Dendritic cell treated with granulocyte-macrophage colony-stimulating factor and Interleukin-4, amounts not matched to agents 40 ng/mL and 50 ng/mL, for 4 days (primary cell): ENCODE data around the gene THRSP.
A peak's percentile ranks its signal among the peaks of the same experiment; 100 is the strongest.
"Not testable (repeated sequence)": the region's sequence is repeated elsewhere in the genome, so short reads cannot be mapped to it uniquely, and the experiment has no call there.

ENCODE experiments used
- H3K27ac Mint-ChIP-seq: one replicate; pipeline ENCODE4 v1.8.0; 2022; ENCODE audit warnings: mild to moderate bottlenecking, mixed read lengths
- H3K27me3 Mint-ChIP-seq: one replicate; pipeline ENCODE4 v1.8.0; 2022; ENCODE audit warnings: mild to moderate bottlenecking, mixed read lengths
- H3K36me3 Mint-ChIP-seq: one replicate; pipeline ENCODE4 v1.8.0; 2022; ENCODE audit warnings: low read depth, mixed read lengths
- H3K4me1 Mint-ChIP-seq: one replicate; pipeline ENCODE4 v1.8.0; 2022; ENCODE audit warnings: low read depth, mixed read lengths
- H3K4me3 Mint-ChIP-seq: one replicate; pipeline ENCODE4 v1.8.0; 2022; ENCODE audit warnings: mild to moderate bottlenecking, moderate library complexity, mixed read lengths
- H3K9me3 Mint-ChIP-seq: one replicate; pipeline ENCODE4 v1.8.0; 2022; ENCODE audit warnings: mixed read lengths
- intact Hi-C: fragments of 100-400 bp; cut with micrococcal nuclease; formaldehyde crosslinking; loops from one replicate; pipeline ENCODE4 v1.15.0; 2022

The THRSP gene

DNA sequence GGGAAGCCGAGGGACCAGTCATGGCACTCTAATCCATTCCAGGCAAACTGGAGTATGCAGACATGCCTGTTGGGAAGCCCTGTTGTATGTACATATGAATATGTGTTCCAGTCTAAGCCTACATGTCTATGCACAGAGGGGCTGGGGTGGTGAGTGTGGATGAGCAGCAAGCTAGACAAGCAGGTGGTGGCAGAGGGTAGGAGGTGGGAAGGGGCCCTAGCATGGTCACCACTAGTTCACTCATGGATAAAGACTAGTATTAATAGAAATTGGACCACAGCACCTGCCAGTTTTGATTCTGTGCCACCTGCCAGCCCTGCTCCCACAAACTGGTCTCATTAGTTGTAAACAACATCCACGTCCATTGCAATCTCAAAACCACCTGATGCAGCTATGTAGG is 1.5 kb downstream of the THRSP start:
- Mint-ChIP-seq H3K4me3 (no peak overlapping the region), H3K4me1 (peaks cover 8% of the 10 kb centered on the region), H3K9me3 (no peaks in the 10 kb centered on the region), H3K36me3 (peaks cover 33% of the 10 kb centered on the region), H3K27ac (no peak overlapping the region), H3K27me3 (no peaks in the 10 kb centered on the region)
- intact Hi-C loops, result no loop called here

GRCh38 chr11:78066471-78066870 is 2.8 kb downstream of the THRSP start:
- Mint-ChIP-seq H3K9me3 (no peaks in the 10 kb centered on the region), H3K27me3 (no peaks in the 10 kb centered on the region), H3K4me1 (peaks cover 8% of the 10 kb centered on the region), H3K36me3 (peaks cover 46% of the 10 kb centered on the region), H3K27ac (no peak overlapping the region), H3K4me3 (no peak overlapping the region)
- intact Hi-C loops, result no loop called here

DNA sequence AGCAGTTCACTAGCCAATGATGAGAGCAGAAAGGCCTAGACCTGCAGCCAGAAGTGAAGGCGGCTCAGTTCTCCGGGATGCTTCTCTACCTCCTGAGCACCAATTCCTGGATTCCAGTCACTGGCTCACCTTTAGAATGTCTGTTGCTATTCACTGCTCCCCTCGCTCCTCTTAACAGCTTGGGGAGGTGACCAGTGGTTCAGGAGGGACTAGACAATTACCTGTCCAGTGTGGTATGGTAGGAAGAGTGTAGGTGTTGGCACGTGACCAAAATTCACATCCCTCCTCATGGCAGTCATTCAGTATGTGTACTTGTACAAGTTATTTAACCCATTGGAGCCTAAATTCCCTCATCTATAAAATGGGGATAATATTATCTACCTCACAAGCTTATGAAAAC is 4.0 kb downstream of the THRSP start:
- Mint-ChIP-seq H3K27ac (no peak overlapping the region), H3K4me3 (no peak overlapping the region), H3K36me3 (peaks cover 58% of the 10 kb centered on the region), H3K9me3 (no peaks in the 10 kb centered on the region), H3K27me3 (no peaks in the 10 kb centered on the region), H3K4me1 (peaks cover 14% of the 10 kb centered on the region)
- intact Hi-C loops, result no loop called here

DNA sequence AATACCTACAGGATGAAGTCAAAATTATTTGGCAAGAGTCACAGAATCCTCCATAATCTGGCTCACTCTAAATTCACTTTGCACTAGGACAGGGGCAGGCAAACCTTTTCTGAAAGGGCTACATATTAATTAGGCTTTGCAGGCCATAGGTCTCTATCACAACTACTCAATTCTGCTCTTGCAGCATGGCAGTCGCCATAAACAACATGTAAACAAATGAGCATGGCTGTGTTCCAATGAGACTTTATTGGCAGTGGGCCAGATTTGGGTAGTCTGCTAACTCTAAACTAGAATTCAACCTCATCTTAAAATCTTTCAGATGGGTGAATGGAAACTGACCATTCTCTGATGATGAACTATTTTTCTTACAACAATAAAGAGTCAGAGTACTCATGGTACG is 5.8 kb downstream of the THRSP start:
- Mint-ChIP-seq H3K36me3 (peaks cover 73% of the 10 kb centered on the region), H3K4me1 (peaks cover 22% of the 10 kb centered on the region), H3K4me3 (no peak overlapping the region), H3K9me3 (no peaks in the 10 kb centered on the region), H3K27me3 (no peaks in the 10 kb centered on the region), H3K27ac (no peak overlapping the region)
- intact Hi-C loops, result no loop called here

- Mint-ChIP-seq H3K36me3 (peaks cover 80% of the 10 kb centered on the region), H3K27me3 (no peaks in the 10 kb centered on the region), H3K9me3 (no peaks in the 10 kb centered on the region), H3K4me3 (no peak overlapping the region), H3K4me1 (peaks cover 29% of the 10 kb centered on the region), H3K27ac (no peak overlapping the region)
- intact Hi-C loops, result no loop called here
Observed at GRCh38 chr11:78070621-78071020, 7.0 kb downstream of the THRSP start.

DNA sequence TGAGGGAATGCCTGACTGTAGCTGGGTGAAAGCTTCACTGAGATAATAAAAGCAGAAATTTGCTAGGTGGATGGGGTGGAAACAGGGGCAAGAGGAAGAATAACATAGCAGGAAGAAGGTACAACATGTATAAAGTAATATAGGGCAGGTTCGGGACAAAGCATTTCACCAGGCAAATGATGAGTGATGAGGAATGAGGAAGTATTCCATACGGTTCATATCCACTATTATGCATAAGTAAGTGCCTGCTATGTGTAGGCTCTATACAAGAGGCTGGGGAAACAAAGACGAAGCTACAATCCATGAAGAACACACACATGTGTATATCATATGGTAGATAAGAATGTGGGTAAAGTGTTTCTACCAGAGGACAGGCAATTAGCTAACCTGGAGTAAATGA is 8.1 kb downstream of the THRSP start:
- Mint-ChIP-seq H3K9me3 (no peaks in the 10 kb centered on the region), H3K4me3 (no peak overlapping the region), H3K27ac (no peak overlapping the region), H3K27me3 (no peaks in the 10 kb centered on the region), H3K36me3 (peaks cover 88% of the 10 kb centered on the region), H3K4me1 (peaks cover 38% of the 10 kb centered on the region)
- intact Hi-C loops, result no loop called here

DNA sequence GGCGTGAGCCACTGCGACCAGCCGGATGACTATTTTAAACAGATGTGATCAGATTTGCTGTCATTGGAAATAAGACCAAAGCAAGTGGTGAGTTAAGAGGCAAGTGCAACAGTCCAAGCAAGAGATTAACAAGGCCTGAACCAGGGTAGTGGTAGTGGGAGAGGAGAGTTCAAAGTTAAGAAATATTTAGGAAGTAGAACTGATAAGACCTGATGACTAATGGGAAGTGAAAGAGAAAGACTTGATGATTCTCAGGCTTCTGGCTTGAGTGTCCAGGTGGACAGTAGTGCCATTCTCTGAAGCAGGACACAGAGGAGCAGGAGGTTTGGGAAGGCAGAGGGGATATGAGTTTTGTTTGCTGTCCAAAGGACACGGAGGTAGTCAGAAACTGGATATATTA is 8.8 kb downstream of the THRSP start:
- Mint-ChIP-seq H3K4me1 (peaks cover 37% of the 10 kb centered on the region), H3K4me3 (no peak overlapping the region), H3K27ac (no peak overlapping the region), H3K9me3 (no peaks in the 10 kb centered on the region), H3K36me3 (peaks cover 86% of the 10 kb centered on the region), H3K27me3 (no peaks in the 10 kb centered on the region)
- intact Hi-C loops, result no loop called here

DNA sequence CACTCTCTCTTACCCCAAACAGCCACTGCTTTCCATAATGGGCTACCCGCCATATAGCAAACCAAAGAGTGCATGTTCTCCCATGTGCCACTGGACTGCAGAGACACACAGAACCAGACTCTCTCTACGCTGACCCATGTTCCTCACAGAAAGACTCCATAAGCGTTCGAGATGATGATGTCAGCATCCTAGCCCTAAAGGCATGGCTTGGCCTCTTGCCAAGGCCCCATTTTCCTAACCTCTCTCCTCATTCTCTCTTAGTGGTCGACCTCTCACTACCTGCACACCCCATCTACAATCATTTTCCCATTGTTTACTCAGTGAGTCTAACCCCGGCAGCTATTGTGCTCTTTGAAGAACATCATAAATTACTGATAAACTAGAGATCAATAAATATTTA is 11.1 kb downstream of the THRSP start:
- H3K27me3 Mint-ChIP-seq, result no peaks in the 10 kb centered on the region
- H3K27ac Mint-ChIP-seq, result no peak overlapping the region
- no peak overlapping the region for H3K4me3 Mint-ChIP-seq
- intact Hi-C loops, result no loop called here
- no peaks in the 10 kb centered on the region for H3K9me3 Mint-ChIP-seq
- H3K4me1 Mint-ChIP-seq, result peaks cover 44% of the 10 kb centered on the region
- H3K36me3 Mint-ChIP-seq, result peaks cover 80% of the 10 kb centered on the region

GRCh38 chr11:78076733-78077403 is 13.2 kb downstream of the THRSP start:
- no peak overlapping the region for H3K27ac Mint-ChIP-seq
- peaks cover 59% of the 10 kb centered on the region for H3K36me3 Mint-ChIP-seq
- no peak overlapping the region for H3K4me3 Mint-ChIP-seq
- no peaks in the 10 kb centered on the region for H3K9me3 Mint-ChIP-seq
- peaks cover 52% of the 10 kb centered on the region for H3K4me1 Mint-ChIP-seq
- no peaks in the 10 kb centered on the region for H3K27me3 Mint-ChIP-seq
- intact Hi-C loops, result no loop called here

GRCh38 chr11:78077592-78077991 is 13.9 kb downstream of the THRSP start:
- H3K27me3 Mint-ChIP-seq, intact Hi-C loops, H3K9me3 Mint-ChIP-seq: not testable (repeated sequence)

DNA sequence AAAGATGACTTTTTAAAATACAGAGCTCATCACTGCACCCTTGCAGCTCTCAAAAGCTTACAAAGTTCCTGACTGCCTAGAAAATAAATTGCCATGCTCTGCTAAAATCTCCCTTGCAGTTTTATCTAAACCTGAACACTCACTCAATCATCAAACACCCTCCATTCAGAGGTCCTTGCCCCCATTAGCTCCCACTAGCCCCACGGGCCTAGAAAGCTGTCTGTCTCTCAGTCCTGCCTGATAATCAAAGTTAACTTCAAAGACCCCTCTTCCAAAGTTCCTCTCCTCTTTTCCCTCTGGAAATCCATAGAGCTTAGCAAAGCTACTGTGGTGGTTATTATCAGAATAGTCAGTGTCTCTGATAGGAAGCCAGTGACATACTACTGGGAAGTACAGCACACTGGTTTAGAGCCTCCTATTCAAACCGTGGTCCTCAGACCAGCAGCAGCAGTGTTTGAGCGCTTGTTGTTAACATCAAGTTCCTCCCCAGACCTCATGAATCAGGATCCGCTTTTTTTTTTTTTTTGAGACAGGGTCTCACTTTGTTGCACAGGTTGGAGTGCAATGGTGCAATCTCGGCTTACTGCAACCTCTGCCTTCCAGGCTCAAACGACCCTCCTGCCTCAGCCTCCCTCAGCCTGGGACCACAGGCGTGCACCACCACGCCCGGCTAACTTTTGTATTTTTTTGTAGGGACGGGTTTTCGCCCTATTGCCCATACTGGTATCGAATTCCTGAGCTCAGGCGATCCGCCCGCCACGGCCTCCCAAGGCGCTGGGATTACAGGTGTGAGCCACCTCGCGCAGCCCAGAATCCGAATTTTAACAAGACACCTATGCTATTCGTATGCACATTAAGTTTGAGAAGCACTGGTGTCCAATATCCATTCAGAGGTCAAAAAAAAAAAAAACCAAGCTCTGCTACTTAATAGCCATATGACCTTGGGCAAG is 14.8 kb downstream of the THRSP start:
- H3K27ac Mint-ChIP-seq, result peak overlapping the region; percentile 88
- intact Hi-C loops, result no loop called here
- H3K36me3 Mint-ChIP-seq, result peaks cover 43% of the 10 kb centered on the region
- peaks cover 44% of the 10 kb centered on the region for H3K4me1 Mint-ChIP-seq
- H3K27me3 Mint-ChIP-seq, result no peaks in the 10 kb centered on the region
- H3K9me3 Mint-ChIP-seq, result no peaks in the 10 kb centered on the region
- H3K4me3 Mint-ChIP-seq, result peak overlapping the region; percentile 82

More at GRCh38 chr11:78077592-78077991, 13.9 kb downstream of the THRSP start:
- H3K36me3 Mint-ChIP-seq, result peaks cover 51% of the 10 kb centered on the region
- H3K27ac Mint-ChIP-seq, H3K4me3 Mint-ChIP-seq: not testable (repeated sequence)
- peaks cover 48% of the 10 kb centered on the region for H3K4me1 Mint-ChIP-seq

DNA sequence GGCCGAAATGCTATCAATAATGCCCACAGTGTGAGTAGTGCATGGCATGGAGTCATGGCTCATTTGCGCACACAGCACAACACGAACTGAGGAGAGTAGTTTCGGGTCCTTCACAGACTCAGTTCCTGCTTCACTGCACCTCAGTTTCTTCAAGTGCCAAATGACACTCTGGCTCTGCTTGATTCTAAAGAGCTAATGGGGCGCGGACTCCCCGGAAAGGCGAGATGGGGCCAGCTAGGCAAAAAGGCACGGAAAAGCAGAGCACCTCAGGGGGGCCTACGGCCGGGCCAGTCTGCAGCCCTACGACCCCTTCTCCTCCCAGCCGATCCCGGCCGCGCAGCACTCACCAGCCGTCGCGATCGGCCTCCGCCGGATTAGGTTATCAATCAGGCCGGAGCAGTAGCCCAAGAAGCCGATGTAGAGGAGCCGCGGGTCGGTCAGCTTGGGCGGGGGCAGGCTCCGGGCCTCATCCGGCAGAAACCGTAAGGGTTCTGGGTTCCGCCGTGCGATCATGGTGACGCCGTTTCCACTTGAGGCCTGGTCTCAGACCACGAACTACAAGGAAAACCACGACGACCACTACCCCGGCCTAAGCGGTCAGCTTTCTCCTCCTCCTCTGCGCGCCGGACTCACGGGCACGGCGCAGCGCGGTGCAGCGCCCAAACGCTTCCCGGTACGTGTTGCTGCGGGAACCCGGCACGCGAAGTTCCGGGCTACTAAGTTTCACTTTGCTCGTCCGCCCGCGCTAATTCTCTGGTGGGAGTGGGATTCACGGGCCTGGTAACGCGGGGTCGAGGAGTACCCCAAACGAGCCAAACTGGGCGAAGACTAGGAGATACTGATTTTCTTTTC is 15.8 kb downstream of the THRSP start, which contains the start of gene NDUFC2:
Gene NDUFC2 (minus strand): TSS at position 631 of the 852 bp plus-strand sequence. CDS start 118 bp downstream, at position 513.
- intact Hi-C loops, result no loop called here
- H3K9me3 Mint-ChIP-seq, result no peaks in the 10 kb centered on the region
- H3K4me1 Mint-ChIP-seq, result peaks cover 39% of the 10 kb centered on the region
- H3K36me3 Mint-ChIP-seq, result peaks cover 35% of the 10 kb centered on the region
- peak within 1 kb of the TSS; percentile 88 for H3K27ac Mint-ChIP-seq
- H3K27me3 Mint-ChIP-seq, result no peaks in the 10 kb centered on the region
- peak within 1 kb of the TSS; percentile 82 for H3K4me3 Mint-ChIP-seq

GRCh38 chr11:78080084-78080817 is 16.6 kb downstream of the THRSP start:
- Mint-ChIP-seq H3K4me1 (peaks cover 34% of the 10 kb centered on the region), H3K27me3 (no peaks in the 10 kb centered on the region), H3K27ac (peak overlapping the region; percentile 88), H3K36me3 (peaks cover 29% of the 10 kb centered on the region), H3K4me3 (peak overlapping the region; percentile 82), H3K9me3 (no peaks in the 10 kb centered on the region)
- intact Hi-C loops, result no loop called here
